KBM-7 (cell line): ENCODE results near the gene ATP6V1C2.

Experiments used
- DNase-seq: peaks from one replicate; pipeline ENCODE4 v3.0.0-alpha.2; 2015
- in situ Hi-C: fragments of 300-500 bp; cut with MboI; formaldehyde crosslinking; loops from 2 replicates; pipeline ENCODE4 v1.14.3; 2020; ENCODE audit warnings: low sequenced_read_pairs, low pct_unique_long_range_greater_than_20kb, mixed read lengths

ATP6V1C2 gene

GRCh38 chr2:10721396-10722251 lies at the start of gene ATP6V1C2:
ATP6V1C2 (plus strand) TSS chr2:10721630; CDS start chr2:10722850, 1,220 bp downstream.
- no peak for DNase-seq
- in situ Hi-C loops: no loop called here

- in situ Hi-C loops: no loop called here
- DNase-seq: peak; percentile 22
Measured at GRCh38 chr2:10675131-10675530, 46.3 kb upstream of the ATP6V1C2 start.

- DNase-seq: peak; percentile 25
- in situ Hi-C loops: no loop called here
Measured at GRCh38 chr2:10678225-10678624, 43.2 kb upstream of the ATP6V1C2 start.

- in situ Hi-C loops: no loop called here
- DNase-seq: no peak
Measured at GRCh38 chr2:10680214-10680613, 41.2 kb upstream of the ATP6V1C2 start.

GRCh38 chr2:10680957-10681356 lies 40.5 kb upstream of the ATP6V1C2 start:
- in situ Hi-C loops: no loop called here
- DNase-seq: no peak

- in situ Hi-C loops: no loop called here
Measured at GRCh38 chr2:10686176-10686730, 35.2 kb upstream of the ATP6V1C2 start.

GRCh38 chr2:10688921-10689807 lies 32.3 kb upstream of the ATP6V1C2 start:
- peak; percentile 19 for DNase-seq
- in situ Hi-C loops: no loop called here

More at GRCh38 chr2:10686176-10686730, 35.2 kb upstream of the ATP6V1C2 start:
- DNase-seq: no peak

- no peak for DNase-seq
- in situ Hi-C loops: no loop called here
Measured at GRCh38 chr2:10691521-10691920, 29.9 kb upstream of the ATP6V1C2 start.

GRCh38 chr2:10700078-10700803 lies 21.2 kb upstream of the ATP6V1C2 start:
- in situ Hi-C loops: no loop called here
- no peak for DNase-seq

- DNase-seq: no peak
- in situ Hi-C loops: no loop called here
Measured at GRCh38 chr2:10704034-10704594, 17.3 kb upstream of the ATP6V1C2 start.

GRCh38 chr2:10706033-10706432 lies 15.4 kb upstream of the ATP6V1C2 start:
- no peak for DNase-seq
- in situ Hi-C loops: no loop called here

GRCh38 chr2:10707831-10708230 lies 13.6 kb upstream of the ATP6V1C2 start:
- DNase-seq: no peak
- in situ Hi-C loops: no loop called here

GRCh38 chr2:10709290-10709939 lies 12.0 kb upstream of the ATP6V1C2 start:
- DNase-seq: peak; percentile 28
- in situ Hi-C loops: no loop called here

GRCh38 chr2:10712185-10712809 lies 9.1 kb upstream of the ATP6V1C2 start:
- peak; percentile 28 for DNase-seq
- in situ Hi-C loops: no loop called here

GRCh38 chr2:10716581-10716980 lies 4.8 kb upstream of the ATP6V1C2 start:
- peak; percentile 24 for DNase-seq
- in situ Hi-C loops: no loop called here

GRCh38 chr2:10717628-10718027 lies 3.8 kb upstream of the ATP6V1C2 start:
- DNase-seq: no peak
- in situ Hi-C loops: no loop called here

- in situ Hi-C loops: no loop called here
- DNase-seq: no peak
Measured at GRCh38 chr2:10720306-10720705, 1.1 kb upstream of the ATP6V1C2 start.

- in situ Hi-C loops: no loop called here
- DNase-seq: no peak
Measured at GRCh38 chr2:10720947-10721395, 459 bp upstream of the ATP6V1C2 start.
